Gastrocnemius medialis (tissue), 4 donors: ENCODE results near the gene PABPC1L. TPM values are rescaled to one million over a fixed set of nuclear protein-coding genes. Genes with fewer than 3 reads are reported as not detected.

ENCODE experiments used
- ATAC-seq, 2 donors: fragments of 150-250 bp; one replicate each; pipeline ENCODE4 v1.9.1; 2016
- DNase-seq, 2 donors: peaks; one replicate each; pipeline ENCODE4 v3.0.0-alpha.2; 2019
- H3K27ac ChIP-seq, 4 donors: fragments of 200-600 bp; sonication (generic); 1 replicate in 1 of 4; 2 replicates in 3 of 4; pipeline ENCODE4 v1.5.1; 2016 to 2018; ENCODE audit warnings: mild to moderate bottlenecking in 2 of 4, moderate library complexity in 1 of 4
- H3K27me3 ChIP-seq, 3 donors: fragments of 200-600 bp; sonication (generic) in 2 of 3; 1 replicate in 1 of 3; 2 replicates in 2 of 3; pipeline versions ENCODE4 v1.5.1 to v1.6.0; 2016 to 2019; ENCODE audit warnings: mild to moderate bottlenecking in 1 of 3, moderate library complexity in 1 of 3
- H3K36me3 ChIP-seq, 2 donors: fragments of 200-600 bp; sonication (generic) in 1 of 2; one replicate each; pipeline ENCODE4 v1.5.1; 2017 to 2018
- H3K4me1 ChIP-seq, 2 donors: fragments of 200-600 bp; sonication (generic) in 1 of 2; one replicate each; pipeline ENCODE4 v1.5.1; 2016 to 2017; ENCODE audit warnings: mild to moderate bottlenecking in 2 of 2
- H3K4me3 ChIP-seq, 4 donors: fragments of 200-600 bp; sonication (generic) in 3 of 4; 1 replicate in 1 of 4; 2 replicates in 3 of 4; pipeline ENCODE4 v1.5.1; 2016 to 2019; ENCODE audit warnings: mild to moderate bottlenecking in 2 of 4
- H3K9me3 ChIP-seq, 3 donors: fragments of 200-600 bp; sonication (generic) in 2 of 3; 1 replicate in 1 of 3; 2 replicates in 2 of 3; pipeline ENCODE4 v1.5.1; 2016 to 2019
- POLR2A ChIP-seq, 2 donors: fragments of 450-650 bp; IDR thresholded peaks; one replicate each; pipeline ENCODE4 v1.6.1; 2017; ENCODE audit warnings: antibody characterized with exemption in 2 of 2, mild to moderate bottlenecking in 2 of 2, moderate library complexity in 2 of 2
- in situ Hi-C, 4 donors: fragments of 200-750 bp; cut with MboI; loops; one replicate each; pipeline versions ENCODE4 v1.15.0 to v1.8.0; 2017; ENCODE audit warnings: low sequenced_read_pairs in 4 of 4
- intact Hi-C: fragments of 100-400 bp; cut with DNase I; formaldehyde crosslinking; loops from one replicate; pipeline ENCODE4 v1.15.1; 2023; ENCODE audit warnings: low total_unique reads
- total RNA-seq, 4 donors: library from RNA; depleted of rRNA; stranded (reverse); fragments of >200 nt; gene quantifications; one replicate each; pipeline versions ENCODE4 v1.1.0 to v1.2.3, GENCODE V29; 2016
- TF ChIP-seq, protein P1 (sequence below), 5 experiments: fragments of 450-650 bp in 3 of 5; fragments of 200-600 bp in 2 of 5; sonication (generic) in 2 of 5; IDR thresholded peaks in 4 of 5; conservative IDR thresholded peaks in 1 of 5; 1 replicate in 4 of 5; 2 replicates in 1 of 5; pipeline ENCODE4 v1.5.1; 2016 to 2019; ENCODE audit warnings: antibody characterized with exemption in 5 of 5, mild to moderate bottlenecking in 3 of 5, moderate library complexity in 3 of 5

The PABPC1L gene
- total RNA-seq, 4 donors from 2014 or later: 0.22 to 3.8 (median 0.54) TPM

DNA sequence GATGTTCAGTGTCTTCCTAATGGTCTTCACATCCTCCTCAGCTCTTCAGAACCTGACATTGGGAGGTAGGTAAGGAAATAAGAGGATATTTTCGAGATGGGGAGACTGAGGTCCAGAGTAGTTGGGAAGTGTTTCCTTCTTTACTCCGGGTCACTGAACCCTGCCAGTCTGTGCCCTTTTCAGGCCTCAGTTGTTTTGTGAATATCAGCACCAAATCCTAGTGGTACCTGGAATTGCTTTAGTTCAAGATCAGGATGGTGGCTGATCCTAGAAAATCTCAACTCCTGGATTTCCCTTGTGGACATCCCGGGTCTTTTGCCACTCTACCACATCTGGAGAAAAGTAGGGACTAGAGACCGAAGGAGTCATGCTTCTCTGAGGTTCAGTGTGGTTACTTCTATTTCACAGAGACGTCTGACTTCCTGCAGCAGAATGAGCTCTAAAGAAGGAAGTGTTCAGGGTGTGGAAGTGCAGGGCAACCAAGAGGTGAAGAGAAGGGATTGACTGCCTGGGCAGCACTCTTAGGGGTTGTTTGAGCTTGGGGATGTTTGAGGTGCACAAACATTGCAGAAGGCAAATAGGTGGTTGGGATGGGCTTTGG is 57.4 kb downstream of the PABPC1L start:
- H3K27me3 ChIP-seq: no peaks in the 10 kb centered on the region
- H3K9me3 ChIP-seq: no peaks in the 10 kb centered on the region
- intact Hi-C loops: loop anchor here (5.0 to 10.0 kb wide), 3 partner anchors 230 to 1435 kb away; partner anchors contain the start of gene IFT52
- H3K27ac ChIP-seq: peak overlapping the region; percentile 88 to 91 (median 90)
- H3K36me3 ChIP-seq: peaks cover 0 to 4% of the 10 kb centered on the region in 2 donors
- DNase-seq: no peak
- in situ Hi-C loops: loop anchor here in 1 of 4 donors (25.0 kb wide), 1 partner anchor 95 kb away; no protein-coding TSS in a partner anchor
- H3K4me1 ChIP-seq: peaks cover 11 to 15% of the 10 kb centered on the region in 2 donors
- peak in 1 of 2 donors; percentile 23 for ATAC-seq
- H3K4me3 ChIP-seq: peak overlapping the region; percentile 73 to 100 (median 92)
- TF ChIP-seq, protein P1, sequence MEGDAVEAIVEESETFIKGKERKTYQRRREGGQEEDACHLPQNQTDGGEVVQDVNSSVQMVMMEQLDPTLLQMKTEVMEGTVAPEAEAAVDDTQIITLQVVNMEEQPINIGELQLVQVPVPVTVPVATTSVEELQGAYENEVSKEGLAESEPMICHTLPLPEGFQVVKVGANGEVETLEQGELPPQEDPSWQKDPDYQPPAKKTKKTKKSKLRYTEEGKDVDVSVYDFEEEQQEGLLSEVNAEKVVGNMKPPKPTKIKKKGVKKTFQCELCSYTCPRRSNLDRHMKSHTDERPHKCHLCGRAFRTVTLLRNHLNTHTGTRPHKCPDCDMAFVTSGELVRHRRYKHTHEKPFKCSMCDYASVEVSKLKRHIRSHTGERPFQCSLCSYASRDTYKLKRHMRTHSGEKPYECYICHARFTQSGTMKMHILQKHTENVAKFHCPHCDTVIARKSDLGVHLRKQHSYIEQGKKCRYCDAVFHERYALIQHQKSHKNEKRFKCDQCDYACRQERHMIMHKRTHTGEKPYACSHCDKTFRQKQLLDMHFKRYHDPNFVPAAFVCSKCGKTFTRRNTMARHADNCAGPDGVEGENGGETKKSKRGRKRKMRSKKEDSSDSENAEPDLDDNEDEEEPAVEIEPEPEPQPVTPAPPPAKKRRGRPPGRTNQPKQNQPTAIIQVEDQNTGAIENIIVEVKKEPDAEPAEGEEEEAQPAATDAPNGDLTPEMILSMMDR (IDR thresholded peaks at IDR 0.05 in 4 of 5, conservative IDR thresholded peaks at IDR 0.05 in 1 of 5): no peak
- no peak for TF ChIP-seq POLR2A (IDR thresholded peaks at IDR 0.05)

DNA sequence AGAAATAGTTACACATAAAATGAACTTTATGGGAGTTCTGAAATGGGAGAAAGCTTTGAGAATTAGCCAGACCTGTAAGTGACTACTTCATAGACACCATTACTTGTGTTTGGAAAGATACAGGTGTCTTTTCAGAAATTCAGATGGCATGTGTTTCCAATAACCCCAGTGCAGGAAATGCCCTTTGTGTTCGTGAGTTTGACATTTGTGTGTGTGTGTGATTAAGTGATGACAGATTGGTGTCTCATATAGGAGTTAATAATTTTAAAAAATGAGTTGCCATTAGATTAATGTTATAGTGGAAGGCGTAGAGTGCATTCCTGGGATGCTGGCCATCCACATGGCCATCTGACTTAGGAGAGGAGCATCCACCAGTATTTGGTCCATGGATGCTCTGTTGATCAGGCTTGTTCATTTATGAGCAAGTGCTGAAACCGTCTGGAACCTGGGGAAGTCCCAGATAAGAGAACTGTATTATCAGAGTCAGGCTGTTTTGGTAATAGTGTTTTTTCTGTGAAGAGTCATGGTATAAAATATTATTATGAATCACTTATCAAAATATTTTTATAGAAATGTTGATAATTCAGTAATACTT is 59.5 kb downstream of the PABPC1L start:
- DNase-seq (no peak), ATAC-seq (no peak)
- in situ Hi-C loops (loop anchor here in 1 of 4 donors (25.0 kb wide), 1 partner anchor 93 kb away; no protein-coding TSS in a partner anchor), intact Hi-C loops (loop anchor here (5.0 to 10.0 kb wide), 3 partner anchors 232 to 1433 kb away; partner anchors contain the start of gene IFT52)
- TF ChIP-seq, protein P1 (IDR thresholded peaks at IDR 0.05 in 4 of 5, conservative IDR thresholded peaks at IDR 0.05 in 1 of 5): no peak
- TF ChIP-seq POLR2A (IDR thresholded peaks at IDR 0.05): no peak
- Histone ChIP-seq H3K27me3 (no peaks in the 10 kb centered on the region), H3K4me3 (no peak overlapping the region), H3K36me3 (peaks cover 0 to 25% of the 10 kb centered on the region in 2 donors), H3K27ac (no peak overlapping the region), H3K4me1 (peaks cover 11 to 15% of the 10 kb centered on the region in 2 donors), H3K9me3 (no peaks in the 10 kb centered on the region)

DNA sequence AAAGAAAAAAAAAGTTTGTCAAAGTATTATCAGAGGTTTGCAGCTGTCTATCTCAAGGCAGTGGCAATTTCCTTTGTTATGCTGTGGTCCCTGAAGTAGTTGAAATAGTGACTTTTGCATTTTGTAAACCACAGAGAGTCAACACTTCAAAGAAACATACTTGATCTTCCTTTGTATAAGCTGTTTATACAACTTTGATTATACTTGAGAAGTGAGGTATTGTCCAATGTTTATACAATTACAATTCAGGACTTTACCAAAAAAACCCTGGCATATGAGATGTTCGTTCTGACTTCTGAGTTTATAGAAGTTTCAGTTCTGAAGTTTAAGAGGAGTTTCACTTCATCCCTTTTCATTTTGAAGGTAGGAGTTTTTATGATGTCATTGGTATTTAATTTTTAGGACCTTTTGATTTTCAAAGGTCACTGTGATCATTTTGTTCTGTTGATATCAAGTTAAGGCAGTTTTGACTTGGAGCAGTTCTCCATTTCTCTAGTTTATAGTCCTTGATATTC is 60.4 kb downstream of the PABPC1L start:
- H3K4me1 ChIP-seq: peaks cover 11 to 15% of the 10 kb centered on the region in 2 donors
- in situ Hi-C loops (loop anchor here in 1 of 4 donors (25.0 kb wide), 1 partner anchor 92 kb away; no protein-coding TSS in a partner anchor), intact Hi-C loops (no loop called here)
- DNase-seq (no peak), ATAC-seq (no peak)
- no peaks in the 10 kb centered on the region for H3K9me3 ChIP-seq
- TF ChIP-seq POLR2A (IDR thresholded peaks at IDR 0.05): no peak
- TF ChIP-seq, protein P1 (IDR thresholded peaks at IDR 0.05 in 4 of 5, conservative IDR thresholded peaks at IDR 0.05 in 1 of 5): no peak
- H3K27ac ChIP-seq: no peak overlapping the region
- no peaks in the 10 kb centered on the region for H3K27me3 ChIP-seq
- H3K4me3 ChIP-seq: no peak overlapping the region
- peaks cover 0 to 34% of the 10 kb centered on the region in 2 donors for H3K36me3 ChIP-seq

DNA sequence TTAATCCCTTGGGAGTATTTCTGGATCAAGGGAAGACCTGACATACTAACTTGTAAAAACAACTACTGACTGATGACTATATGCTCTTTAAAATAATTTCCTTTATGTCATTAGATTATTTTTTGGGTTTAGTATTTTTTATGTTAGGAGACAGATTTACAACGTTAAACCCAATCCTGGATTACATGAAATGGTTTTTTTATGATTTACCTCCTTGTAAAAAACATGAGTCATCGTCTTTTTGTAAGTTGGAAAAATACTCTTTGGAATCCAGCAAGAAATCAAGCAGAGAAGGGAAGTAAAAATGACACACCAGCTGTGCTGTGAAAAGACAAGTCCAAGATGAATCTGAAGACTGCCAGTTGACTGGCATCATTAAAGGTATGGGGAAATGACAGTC is 63.2 kb downstream of the PABPC1L start:
- H3K9me3 ChIP-seq: no peaks in the 10 kb centered on the region
- TF ChIP-seq POLR2A (IDR thresholded peaks at IDR 0.05): no peak
- TF ChIP-seq, protein P1 (IDR thresholded peaks at IDR 0.05 in 4 of 5, conservative IDR thresholded peaks at IDR 0.05 in 1 of 5): no peak
- no peak for ATAC-seq
- H3K27me3 ChIP-seq: no peaks in the 10 kb centered on the region
- in situ Hi-C loops: loop anchor here in 1 of 4 donors (25.0 kb wide), 1 partner anchor 89 kb away; no protein-coding TSS in a partner anchor
- H3K4me1 ChIP-seq: no peaks in the 10 kb centered on the region
- no peak overlapping the region for H3K27ac ChIP-seq
- no peak for DNase-seq
- H3K4me3 ChIP-seq: no peak overlapping the region
- intact Hi-C loops: no loop called here
- peaks cover 0 to 38% of the 10 kb centered on the region in 2 donors for H3K36me3 ChIP-seq
